GM18873 (cell line): ENCODE data around the gene SKP1.
"Not testable (repeated sequence)": the region's sequence is repeated elsewhere in the genome, so short reads cannot be mapped to it uniquely, and the experiment has no call there.

Experiments used
- ATAC-seq: cut with Tn5 transposase; IDR thresholded peaks from one replicate; pipeline ENCODE4 v1.9.1; 2021; ENCODE audit warnings: mild to moderate bottlenecking, moderate library complexity, moderate number of reproducible peaks; ENCODE audit not compliant: unreplicated experiment, low FRiP score

SKP1 gene

DNA sequence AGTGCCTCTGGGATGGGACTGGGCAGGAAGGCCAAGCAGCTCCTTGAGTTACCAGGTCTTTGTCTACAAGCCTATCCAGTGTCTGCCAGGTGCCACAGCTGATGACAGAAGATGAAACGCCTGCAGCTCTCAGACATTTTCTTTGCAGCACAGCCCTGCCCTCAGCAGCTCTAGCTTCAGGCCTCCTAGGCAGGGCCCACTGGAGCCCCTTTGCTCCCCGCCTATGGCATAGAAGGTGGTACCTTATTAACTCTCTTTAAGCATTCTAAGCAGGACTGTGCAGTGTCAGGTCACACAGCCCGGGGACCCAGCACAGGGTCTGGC, 1.3 kb upstream of the SKP1 start:
- ATAC-seq, result no peak

DNA sequence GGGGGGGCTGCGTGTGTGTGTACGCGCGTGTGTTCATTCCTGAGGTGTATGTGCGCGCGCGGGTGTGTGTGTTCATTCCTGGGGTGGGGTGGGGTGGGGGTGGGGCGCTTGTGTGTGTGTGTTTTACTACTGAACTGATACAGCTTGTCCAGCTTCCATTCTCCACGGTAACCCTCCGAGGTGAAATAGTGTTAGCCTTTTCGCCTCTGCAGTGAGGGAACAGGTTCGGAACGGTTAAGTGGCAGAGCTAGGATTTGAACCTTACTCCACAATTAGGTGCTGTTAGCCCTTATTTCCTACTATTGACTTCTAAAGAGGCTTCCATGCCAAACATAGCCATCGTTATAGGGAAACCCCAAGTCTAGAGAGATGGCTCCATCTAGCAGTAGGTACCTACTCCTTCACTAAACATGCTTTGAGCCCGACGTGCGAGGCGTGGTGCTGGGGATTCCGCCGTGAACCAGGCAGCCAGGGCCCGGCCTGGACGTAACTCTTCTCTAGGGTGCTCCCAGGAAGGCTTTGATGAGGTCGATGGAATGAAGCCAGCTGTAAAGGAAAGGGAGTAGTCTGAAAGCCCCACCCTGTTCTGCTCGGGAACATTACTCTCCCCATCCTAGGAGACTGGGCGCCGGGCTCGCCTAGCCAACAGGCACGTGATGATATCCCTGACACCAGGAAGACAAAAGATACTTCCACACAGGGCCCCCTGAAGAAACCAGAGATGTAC, 782 bp upstream of the SKP1 start:
- ATAC-seq, result no peak

DNA sequence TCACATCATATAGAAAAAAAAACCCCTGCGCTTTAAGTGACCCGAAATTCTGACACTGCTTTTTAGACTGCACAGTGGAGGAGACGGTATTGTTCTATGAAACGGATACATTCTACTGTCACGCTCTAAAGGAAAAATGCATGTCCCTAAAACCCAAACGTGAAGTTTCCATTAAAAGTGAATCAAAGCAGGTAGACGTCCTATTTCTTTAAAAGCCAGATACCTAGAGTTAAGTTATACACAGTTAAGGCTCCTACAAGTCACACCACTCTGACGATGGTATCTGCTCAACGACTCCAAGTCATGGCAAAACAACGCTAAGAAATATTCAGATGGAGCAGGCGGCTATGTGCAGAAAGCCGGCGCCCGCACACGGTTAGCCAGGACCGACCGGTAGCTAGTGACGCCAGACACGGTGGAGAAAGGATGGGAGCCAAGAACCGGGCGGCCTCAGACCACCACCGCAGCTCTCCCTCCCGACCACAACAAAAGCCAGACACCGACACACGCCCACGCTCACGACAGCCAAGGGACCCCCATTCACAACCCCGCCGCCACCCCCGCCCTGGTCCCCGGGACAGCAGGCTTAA, 734 bp downstream of the SKP1 start:
- peak; percentile 5 for ATAC-seq

DNA sequence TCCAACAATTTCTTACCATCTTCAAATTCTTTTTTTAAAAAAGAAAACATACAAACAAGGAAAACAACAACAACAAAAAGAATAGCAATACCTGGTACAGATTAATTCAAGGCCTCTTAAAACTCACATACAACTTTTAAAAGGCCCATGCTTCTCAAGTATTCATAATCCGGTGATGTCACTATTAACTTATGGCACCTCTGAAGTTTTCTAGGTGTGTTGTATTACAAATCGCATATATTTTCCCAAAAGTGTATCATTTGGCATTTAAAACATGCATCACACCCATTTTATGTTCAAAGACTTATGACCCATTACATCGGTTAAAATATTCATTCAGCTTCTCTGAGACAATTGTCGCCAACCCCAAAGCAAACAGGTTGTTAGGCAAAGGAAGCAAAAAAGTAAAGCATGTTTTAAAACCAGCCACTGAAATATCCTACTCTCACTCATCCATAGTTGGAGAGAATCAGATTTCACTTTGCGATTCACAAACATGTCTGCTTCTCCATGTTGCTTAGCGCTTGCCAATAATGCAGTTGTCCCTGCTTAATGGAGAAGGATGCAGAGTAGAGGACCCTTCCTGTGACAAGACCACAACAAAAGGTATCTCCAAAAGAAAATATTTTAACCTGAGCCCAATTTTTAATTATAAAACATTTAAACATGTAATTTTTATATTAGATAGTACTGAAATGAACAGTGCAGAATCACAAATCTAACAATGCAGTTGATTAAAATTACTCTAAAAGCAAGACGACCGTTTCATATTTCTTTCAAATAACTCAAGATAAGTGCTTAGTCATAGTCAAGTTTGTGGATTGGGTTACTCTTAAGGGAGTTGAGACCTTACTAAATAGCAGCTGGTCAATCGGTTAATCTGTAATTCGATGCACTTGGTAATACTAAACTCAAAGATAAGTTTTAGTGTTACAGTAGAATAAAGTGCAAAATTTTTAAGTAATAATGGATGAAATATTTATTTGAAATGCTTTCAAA, 1.6 kb downstream of the SKP1 start:
- ATAC-seq, result no peak

DNA sequence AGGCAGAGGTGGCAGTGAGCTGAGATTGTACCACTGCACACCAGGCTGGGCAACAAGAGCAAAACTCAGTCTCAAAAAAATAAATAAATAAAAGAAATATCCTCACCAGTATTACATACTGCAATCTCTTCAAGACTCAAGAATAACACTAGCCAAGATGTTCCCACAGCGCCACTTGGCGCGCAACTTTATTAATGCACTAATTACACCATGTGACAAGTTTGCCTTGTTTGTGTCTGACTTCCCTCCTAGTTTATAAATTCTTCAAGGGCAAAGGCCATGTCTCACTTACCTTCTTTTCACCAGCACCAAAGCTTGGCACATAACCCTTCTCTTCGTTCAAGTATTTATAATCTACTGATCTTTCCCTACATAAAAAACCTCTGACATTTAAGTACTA, 4.8 kb downstream of the SKP1 start:
- no peak for ATAC-seq

DNA sequence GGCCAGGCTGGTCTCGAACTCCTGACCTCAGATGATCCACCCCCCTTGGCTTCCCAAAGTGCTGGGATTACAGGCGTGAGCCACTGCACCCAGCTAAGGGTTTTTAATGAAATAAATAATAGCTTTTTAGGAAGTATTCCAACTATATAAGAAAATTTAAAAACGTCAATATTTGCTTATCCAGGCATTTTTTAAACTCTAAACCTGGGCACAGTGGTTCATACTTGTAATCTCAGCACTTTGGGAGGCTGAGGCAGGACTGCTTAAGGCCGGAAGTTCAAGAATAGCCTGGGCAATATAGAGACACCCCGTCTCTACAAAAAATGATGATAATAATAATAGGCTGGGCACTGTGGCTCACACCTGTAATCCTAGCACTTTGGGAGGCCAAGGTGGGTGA, 14.2 kb downstream of the SKP1 start:
- no peak for ATAC-seq

DNA sequence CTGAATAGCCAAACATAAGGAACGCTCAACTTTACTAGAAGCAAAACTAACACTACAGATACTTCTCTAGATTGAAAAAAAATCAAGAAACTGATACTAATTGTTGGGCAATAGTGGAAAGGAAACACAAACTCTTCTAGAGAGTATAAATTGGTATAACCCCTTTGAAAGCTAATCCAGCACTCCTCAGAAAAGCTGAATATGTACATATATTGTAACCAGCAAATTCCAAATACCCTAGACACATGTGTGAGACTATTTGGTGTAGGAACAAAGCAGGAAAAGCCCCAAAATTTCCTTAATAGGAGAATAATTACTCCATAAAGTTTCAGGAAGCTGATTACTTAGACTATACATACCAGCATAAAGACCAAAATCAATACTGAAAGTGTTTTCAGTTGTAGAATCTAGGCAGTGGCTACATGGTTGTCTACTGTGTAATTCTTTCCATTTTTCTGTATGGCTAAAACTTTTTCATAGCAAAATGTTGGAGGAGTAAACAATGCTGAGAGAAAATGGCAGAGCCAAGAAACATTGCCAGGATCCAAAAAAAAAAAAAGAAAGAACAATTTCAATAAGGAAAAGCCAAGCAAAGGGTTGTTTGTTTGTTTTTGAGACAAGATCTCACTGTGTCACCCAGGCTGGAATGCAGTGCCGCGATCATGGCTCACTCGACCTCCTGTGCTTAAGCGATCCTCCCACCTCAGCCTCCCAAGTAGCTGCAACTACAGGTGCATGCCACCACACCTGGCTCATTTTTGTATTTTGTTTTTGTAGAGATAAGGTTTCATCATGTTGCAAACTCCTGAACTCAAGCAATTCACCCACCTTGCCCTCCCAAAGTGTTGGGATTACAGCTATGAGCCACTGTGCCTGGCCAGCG, 15.0 kb downstream of the SKP1 start:
- no peak for ATAC-seq

DNA sequence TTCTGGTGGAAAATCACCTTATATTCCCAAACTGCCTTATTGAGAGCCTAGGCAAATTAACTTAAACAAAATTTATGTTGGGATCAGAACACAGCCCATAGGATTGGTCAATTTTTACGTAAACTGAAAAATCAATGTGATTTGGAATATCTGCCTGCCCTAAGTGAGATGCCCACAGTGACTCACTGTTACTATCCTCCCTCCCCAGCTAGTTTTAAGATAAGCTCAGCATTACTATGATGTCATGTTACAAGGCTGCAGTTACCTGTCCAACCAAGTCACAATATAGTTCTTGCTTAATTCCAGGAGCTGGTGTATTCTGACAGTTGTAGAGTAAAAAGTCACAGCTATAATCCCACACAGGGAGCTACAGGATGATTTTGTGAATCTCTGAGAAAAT, 23.1 kb downstream of the SKP1 start:
- ATAC-seq, result no peak

DNA sequence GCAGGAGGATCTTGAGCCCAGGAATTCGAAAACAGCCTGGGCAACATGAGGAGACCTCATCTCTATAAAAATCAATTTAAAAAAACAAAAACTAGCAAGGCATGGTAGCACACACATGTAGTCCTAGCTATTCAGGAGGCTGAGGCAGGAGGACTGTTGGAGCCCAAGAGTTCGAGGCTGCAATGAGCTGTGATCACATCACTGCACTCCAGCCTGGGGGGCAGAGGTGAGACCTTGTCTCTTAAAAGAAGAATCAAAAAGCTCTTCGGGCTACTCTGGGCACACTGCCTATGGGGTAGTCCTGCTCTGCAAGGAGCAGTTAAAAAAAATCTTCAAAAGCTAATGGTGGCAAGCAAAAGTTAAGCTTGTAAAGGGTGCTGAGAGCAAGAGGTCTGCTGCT, 23.5 kb downstream of the SKP1 start:
- ATAC-seq, result no peak

DNA sequence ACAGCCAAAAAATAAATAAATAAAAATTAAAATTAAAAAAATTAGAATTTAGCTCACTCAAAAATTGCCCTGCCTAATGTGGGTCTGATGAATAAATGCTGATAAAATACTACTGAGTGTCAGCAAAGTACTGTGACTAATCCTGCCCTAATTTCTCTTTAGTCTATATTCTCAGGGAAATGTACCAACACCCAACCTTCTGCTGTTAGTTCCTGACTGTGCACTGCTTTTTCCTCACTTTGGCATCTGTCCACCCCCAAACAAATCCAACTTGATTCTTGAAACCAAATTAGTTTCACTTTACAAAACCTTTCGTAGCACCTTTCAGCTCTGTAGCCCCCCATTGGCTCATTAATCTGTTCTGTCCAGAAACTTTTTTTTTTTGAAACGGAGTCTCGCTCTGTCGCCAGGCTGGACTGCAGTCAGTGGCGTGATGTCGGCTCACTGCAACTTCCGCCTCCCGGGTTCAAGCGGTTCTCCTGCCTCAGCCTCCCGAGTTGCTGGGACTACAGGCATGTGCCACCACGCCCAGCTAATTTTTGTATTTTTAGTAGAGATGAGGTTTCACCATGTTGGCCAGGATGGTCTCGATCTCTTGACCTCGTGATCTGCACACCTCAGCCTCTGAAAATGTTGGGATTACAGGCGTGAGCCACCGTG, 24.4 kb downstream of the SKP1 start:
- not testable (repeated sequence) for ATAC-seq

DNA sequence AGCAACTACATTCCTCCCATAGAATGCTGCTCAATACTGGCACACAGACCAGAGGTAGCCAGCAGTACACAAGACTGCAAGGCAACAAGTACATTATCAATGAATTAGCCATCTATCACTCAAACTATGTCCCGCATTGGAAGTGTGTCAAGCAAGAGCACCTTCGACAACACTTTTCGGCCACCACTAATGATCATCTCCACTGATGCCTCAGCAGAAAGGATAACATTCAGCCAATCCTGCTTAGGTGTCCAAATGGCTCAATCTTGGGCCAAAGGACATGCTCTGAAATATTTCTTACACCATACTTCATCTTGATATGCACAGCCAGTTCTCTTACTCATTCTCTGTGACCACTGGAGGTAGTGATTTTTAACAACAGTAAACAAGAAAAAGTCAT, 25.0 kb downstream of the SKP1 start:
- ATAC-seq, result no peak

DNA sequence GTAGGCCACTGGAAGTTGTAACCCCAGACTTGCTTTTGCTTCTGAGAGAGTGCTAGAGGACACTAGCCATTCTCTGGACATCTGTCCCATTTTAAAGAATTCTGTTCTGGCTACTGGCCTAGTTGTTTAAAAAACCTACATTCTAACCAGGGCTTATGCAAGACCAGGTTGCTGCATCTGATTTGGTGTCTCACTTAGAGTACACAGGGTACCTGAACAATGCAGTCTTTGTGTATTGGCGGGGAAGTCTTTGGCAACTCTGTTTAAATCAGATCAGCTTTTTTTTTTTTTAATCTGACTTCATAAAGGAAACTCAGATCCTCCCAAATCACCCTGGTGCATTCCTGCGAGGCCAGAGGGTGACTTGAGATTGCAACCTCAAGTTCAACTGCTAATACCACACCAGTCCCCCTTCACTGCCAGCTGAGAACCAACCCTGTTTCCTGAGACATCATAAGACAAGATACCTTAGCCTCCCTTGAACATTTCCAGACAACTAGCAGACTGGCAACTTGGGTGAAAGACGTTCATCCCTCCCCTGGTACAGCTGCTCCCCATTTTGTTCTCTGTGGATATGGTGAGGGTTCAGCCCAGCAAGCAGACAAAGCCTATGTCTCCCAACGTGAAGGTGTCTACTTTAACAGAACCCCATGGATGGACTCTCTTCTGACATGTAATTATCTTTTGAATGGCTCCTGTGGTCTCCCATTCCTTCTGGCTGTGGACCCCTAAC, 27.0 kb downstream of the SKP1 start:
- ATAC-seq, result no peak

DNA sequence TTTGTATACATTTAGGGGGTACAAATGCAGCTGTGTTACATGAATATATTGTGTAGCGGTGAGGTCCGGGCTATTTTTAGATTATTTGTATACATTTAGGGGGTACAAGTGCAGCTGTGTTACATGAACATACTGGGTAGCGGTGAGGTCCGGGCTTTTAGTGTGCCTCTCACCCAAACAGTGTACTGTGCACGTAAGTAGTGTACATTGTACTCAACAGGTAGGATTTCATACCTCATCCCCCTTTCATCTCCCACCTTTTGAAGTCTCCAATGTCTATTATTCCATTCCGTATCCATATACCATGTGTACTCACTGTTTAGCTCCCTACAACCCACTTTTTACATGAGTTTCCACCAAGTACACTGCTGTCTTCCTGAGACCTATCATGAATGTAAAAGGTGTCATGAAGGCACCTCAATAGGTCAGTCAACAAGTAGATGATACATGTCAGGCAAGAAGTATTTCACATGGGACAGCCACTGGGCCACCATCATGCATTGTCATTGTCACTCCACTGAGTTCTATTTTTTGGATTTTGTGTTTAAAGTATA, 27.7 kb downstream of the SKP1 start:
- no peak for ATAC-seq

DNA sequence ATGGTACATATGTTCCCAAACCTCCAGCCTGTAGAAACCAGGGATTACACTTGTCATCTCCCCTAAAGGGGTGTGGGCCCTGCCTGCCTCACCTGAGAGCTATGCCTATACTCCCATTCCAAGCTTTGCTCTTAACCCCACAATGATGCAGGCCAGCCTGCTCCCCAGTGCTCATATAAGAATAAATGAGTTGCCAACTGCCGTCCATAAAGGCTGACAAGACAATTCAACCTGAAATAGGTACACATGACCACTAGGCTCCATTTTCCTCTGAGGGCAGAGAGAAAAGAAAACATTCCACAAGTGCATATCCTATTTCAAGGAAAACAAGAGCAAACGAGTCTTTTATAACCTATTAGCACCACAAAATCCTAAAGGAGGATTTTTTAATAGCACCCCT, 28.4 kb downstream of the SKP1 start:
- no peak for ATAC-seq

DNA sequence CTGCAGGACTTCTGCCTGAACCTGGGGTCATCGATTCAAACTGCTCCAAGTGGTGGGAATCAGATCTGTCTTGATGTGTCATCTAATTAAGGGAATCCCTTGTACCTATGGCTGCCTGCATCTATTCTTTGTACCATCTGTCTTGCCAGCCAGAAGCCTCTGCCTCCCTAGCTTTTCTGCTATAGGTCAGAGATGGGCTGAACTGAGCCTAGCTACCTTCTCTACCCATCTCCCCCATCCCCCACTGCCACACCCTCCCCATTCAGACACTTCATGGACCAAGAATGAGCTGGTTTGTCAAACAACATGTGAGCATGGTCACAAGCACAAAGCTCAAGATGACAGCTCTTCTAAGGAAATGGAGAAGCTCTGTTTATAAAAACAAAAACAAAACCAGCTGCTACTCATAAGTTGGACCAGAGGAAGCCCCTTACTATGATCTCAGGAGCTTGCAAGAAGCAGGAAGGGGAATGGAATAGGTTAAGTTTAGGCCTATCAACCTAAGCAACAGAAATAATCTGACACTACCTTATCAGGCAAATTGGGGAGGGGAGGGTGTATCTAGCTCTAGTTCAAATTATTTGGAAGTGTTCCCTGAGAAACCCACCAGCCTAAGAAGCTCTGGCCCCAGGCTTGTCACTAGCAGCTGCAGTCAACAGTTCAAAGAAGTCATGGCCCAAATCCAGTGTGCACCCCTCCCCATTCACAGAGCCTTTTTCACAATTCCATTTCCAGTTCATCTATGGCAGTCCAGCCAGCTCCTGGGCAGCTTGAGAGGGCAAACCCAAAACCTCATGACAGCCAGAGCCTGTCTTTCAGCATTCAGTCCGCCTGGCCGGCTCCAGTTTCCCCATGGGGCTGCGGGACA, 29.9 kb downstream of the SKP1 start:
- ATAC-seq, result no peak

DNA sequence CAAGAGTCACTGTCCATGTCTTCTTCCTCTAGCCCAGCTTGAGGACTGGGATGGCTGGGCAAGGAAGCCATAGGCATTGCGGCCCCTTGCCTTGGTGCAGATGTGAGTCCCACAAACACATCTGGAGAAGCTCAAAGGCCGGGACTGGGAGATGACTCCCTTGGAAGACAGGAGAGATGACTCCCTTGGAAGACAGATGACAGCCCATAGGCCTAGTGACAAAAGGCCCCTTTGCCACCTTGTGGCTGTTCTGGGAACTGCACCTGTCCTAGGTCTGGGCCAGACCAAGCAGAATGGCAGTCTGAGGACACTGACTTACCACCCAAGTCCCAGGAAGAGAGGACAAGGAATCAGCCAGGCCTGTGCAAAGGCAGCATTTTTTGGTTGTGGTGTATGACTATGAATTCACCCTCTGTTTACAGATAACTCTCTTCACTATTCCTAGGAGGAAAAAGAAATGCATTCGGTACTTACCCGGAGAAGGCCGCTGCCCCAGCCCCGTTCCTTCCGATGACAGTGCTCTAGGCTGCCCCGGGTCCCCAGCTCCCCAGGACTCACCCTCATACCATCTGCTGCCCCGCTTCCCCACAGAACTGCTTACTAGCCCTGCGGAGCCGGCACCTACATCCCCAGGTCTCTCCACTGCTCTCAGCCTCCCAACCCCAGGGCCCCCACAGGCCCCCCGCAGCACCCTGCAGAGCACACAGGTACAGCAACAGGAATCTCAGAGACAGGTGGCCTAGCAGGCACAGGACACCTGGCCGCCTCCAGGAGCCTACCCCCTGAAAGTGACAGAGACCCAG, 30.8 kb downstream of the SKP1 start:
- no peak for ATAC-seq

DNA sequence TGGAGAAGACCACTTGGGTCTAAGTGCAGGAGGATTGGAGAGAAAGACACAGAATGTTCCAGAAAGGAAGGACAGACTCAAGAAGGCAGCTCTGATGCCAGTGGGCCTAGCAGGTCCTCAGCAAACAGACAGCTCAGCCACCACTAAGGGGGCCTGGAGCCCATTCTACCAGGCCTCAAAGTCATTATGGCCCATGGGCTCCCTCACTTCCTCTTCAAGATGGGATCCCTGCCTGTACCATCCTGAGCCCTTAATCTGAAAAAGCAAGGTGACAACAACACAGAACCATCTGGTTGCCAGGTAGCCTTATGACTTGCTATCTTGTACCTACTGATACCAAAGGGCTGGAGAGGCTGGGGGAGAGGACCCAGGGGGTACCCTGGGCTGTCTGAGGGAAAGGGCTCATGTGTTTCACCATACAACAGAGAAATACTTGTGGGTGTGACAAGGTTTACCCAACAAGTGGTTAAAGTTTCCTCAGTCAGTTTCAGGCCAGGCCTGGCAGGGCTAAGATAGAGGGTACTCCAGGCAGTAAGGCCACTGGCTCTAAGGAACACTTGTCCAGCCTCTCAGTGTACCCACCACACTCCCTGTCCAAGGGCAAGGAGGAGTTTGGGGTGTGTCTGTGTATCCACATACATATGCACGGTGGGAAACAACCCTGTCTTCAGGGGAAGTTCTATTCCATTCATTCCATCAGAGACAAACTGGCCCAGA, 31.6 kb downstream of the SKP1 start:
- ATAC-seq, result no peak
